ENCODE results near the gene RASSF8. TPM values are rescaled to one million over a fixed set of nuclear protein-coding genes. Genes with fewer than 3 reads are reported as not detected.

RASSF8 gene
- polyA plus RNA-seq, 1 experiment = 25.5 TPM

- POLR2A ChIA-PET = no interaction called here
Observed at GRCh38 chr12:26007566-26007965, 49.1 kb downstream of the RASSF8 start.

GRCh38 chr12:26009593-26009992 is 51.1 kb downstream of the RASSF8 start:
- no peaks in the 10 kb centered on the region for H3K9me3 ChIP-seq (ENCODE audit: control insufficient read depth, insufficient read depth, low read length)
- no peak overlapping the region for H3K27ac ChIP-seq (ENCODE audit: low read depth, low read length)
- no peak for TF ChIP-seq CTCF (IDR thresholded peaks at IDR 0.05; ENCODE audit: low read depth, low read length)
- CTCF ChIA-PET = interaction anchor here (0.6 kb wide), 1 partner anchor 137 kb away, joined by 3 read pairs; no protein-coding TSS in a partner anchor
- H3K4me3 ChIP-seq (ENCODE audit: low read depth, low read length) = no peak overlapping the region
- POLR2A ChIA-PET = no interaction called here
- no peak for DNase-seq (ENCODE audit: low read depth, low spot score)
- no peaks in the 10 kb centered on the region for H3K27me3 ChIP-seq (ENCODE audit: control insufficient read depth, insufficient read depth, low read length)

More at GRCh38 chr12:26007566-26007965, 49.1 kb downstream of the RASSF8 start:
- H3K4me3 ChIP-seq (ENCODE audit: low read depth, low read length) = no peak overlapping the region
- DNase-seq (ENCODE audit: low read depth, low spot score) = no peak
- no peak overlapping the region for H3K27ac ChIP-seq (ENCODE audit: low read depth, low read length)
- peaks cover 1% of the 10 kb centered on the region for H3K9me3 ChIP-seq (ENCODE audit: control insufficient read depth, insufficient read depth, low read length)
- CTCF ChIA-PET = no interaction called here
- H3K27me3 ChIP-seq (ENCODE audit: control insufficient read depth, insufficient read depth, low read length) = no peaks in the 10 kb centered on the region
- no peak for TF ChIP-seq CTCF (IDR thresholded peaks at IDR 0.05; ENCODE audit: low read depth, low read length)

GRCh38 chr12:26010293-26010821 is 51.9 kb downstream of the RASSF8 start:
- no peak overlapping the region for H3K4me3 ChIP-seq (ENCODE audit: low read depth, low read length)
- peak overlapping the region; percentile 72 for H3K27ac ChIP-seq (ENCODE audit: low read depth, low read length)
- TF ChIP-seq CTCF (IDR thresholded peaks at IDR 0.05; ENCODE audit: low read depth, low read length) = no peak
- ChIA-PET CTCF (interaction anchor here (1.0 kb wide), 1 partner anchor 19 kb away, joined by 3 read pairs; no protein-coding TSS in a partner anchor), POLR2A (no interaction called here)
- H3K9me3 ChIP-seq (ENCODE audit: control insufficient read depth, insufficient read depth, low read length) = no peaks in the 10 kb centered on the region
- no peak for DNase-seq (ENCODE audit: low read depth, low spot score)
- H3K27me3 ChIP-seq (ENCODE audit: control insufficient read depth, insufficient read depth, low read length) = no peaks in the 10 kb centered on the region

GRCh38 chr12:26011099-26011498 is 52.6 kb downstream of the RASSF8 start:
- CTCF ChIA-PET = interaction anchor here (1.0 kb wide), 1 partner anchor 18 kb away, joined by 3 read pairs; no protein-coding TSS in a partner anchor
- Histone ChIP-seq H3K27me3 (ENCODE audit: control insufficient read depth, insufficient read depth, low read length) (no peaks in the 10 kb centered on the region), H3K4me3 (ENCODE audit: low read depth, low read length) (no peak overlapping the region), H3K9me3 (ENCODE audit: control insufficient read depth, insufficient read depth, low read length) (no peaks in the 10 kb centered on the region), H3K27ac (ENCODE audit: low read depth, low read length) (peak overlapping the region; percentile 72)
- peak; percentile 74 for DNase-seq (ENCODE audit: low read depth, low spot score)
- TF ChIP-seq CTCF (IDR thresholded peaks at IDR 0.05; ENCODE audit: low read depth, low read length) = no peak
- POLR2A ChIA-PET = no interaction called here

- Histone ChIP-seq H3K27ac (ENCODE audit: low read depth, low read length) (no peak overlapping the region), H3K27me3 (ENCODE audit: control insufficient read depth, insufficient read depth, low read length) (no peaks in the 10 kb centered on the region), H3K4me3 (ENCODE audit: low read depth, low read length) (no peak overlapping the region), H3K9me3 (ENCODE audit: control insufficient read depth, insufficient read depth, low read length) (no peaks in the 10 kb centered on the region)
- TF ChIP-seq CTCF (IDR thresholded peaks at IDR 0.05; ENCODE audit: low read depth, low read length) = no peak
- DNase-seq (ENCODE audit: low read depth, low spot score) = no peak
- ChIA-PET CTCF (interaction anchor here (1.0 kb wide), 1 partner anchor 16 kb away, joined by 3 read pairs; no protein-coding TSS in a partner anchor), POLR2A (no interaction called here)
Observed at GRCh38 chr12:26014085-26014484, 55.6 kb downstream of the RASSF8 start.

Measured in AG04450 (cell line).